Panc1 (cell line): ENCODE measurements around the gene SUPT6H. TPM values are rescaled to one million over a fixed set of nuclear protein-coding genes. Genes with fewer than 3 reads are reported as not detected.

ENCODE experiments used
- ATAC-seq: fragments of 200-7000 bp; cut with Tn5 transposase; 2 replicates; pipeline ENCODE4 v1.9.1; 2020; ENCODE audit warnings: mild to moderate bottlenecking, moderate library complexity
- BruUV-seq: library from RNA; stranded (reverse); fragments of 400-500 nt; replicated peaks from 2 replicates; lab custom pipeline; 2021; lab: Mats Ljungman, UMichigan
- CTCF ChIA-PET: fragments of 300-600 bp; sonication (Branson Sonifier 250); formaldehyde crosslinking; loops from one replicate; lab custom pipeline; 2022; ENCODE audit warnings: antibody characterized with exemption; lab: Charles Lee
- POLR2A ChIA-PET: fragments of 300-600 bp; sonication (Branson Sonifier 250); formaldehyde crosslinking; loops from one replicate; lab custom pipeline; 2022; ENCODE audit warnings: antibody characterized with exemption; lab: Charles Lee
- DNase-seq: peaks from one replicate; pipeline ENCODE4 v3.0.0-alpha.2; 2010; ENCODE audit warnings: low read depth, low spot score
- H3K27ac ChIP-seq: 2 replicates; pipeline ENCODE4 v1.5.1; 2011; ENCODE audit warnings: mild to moderate bottlenecking, low read length, inconsistent platforms
- H3K27me3 ChIP-seq: fragments of 200-500 bp; sonication (Bioruptor generic); 2 replicates; pipeline ENCODE4 v1.6.0; 2014; ENCODE audit warnings: low read length, inconsistent platforms; ENCODE audit not compliant: control insufficient read depth, insufficient read depth
- H3K36me3 ChIP-seq: fragments of 200-500 bp; sonication (Bioruptor generic); 2 replicates; pipeline ENCODE4 v1.5.1; 2014; ENCODE audit warnings: inconsistent platforms, mild to moderate bottlenecking, low read length, moderate library complexity; ENCODE audit not compliant: control insufficient read depth, insufficient read depth
- H3K4me1 ChIP-seq: 2 replicates; pipeline ENCODE4 v1.5.1; 2011; ENCODE audit warnings: inconsistent platforms, mild to moderate bottlenecking, low read length, moderate library complexity; ENCODE audit not compliant: control insufficient read depth, insufficient read depth
- H3K4me3 ChIP-seq, 2 experiments: 2 replicates each; pipeline ENCODE4 v1.5.1; 2011 to 2012; ENCODE audit warnings: low read depth in 2 of 2, low read length in 2 of 2, mild to moderate bottlenecking in 2 of 2, inconsistent platforms in 1 of 2, moderate library complexity in 1 of 2
- H3K9me3 ChIP-seq: fragments of 200-500 bp; sonication (Bioruptor generic); 2 replicates; pipeline ENCODE4 v1.5.1; 2014; ENCODE audit warnings: low read depth, mild to moderate bottlenecking, inconsistent platforms, low read length, moderate library complexity; ENCODE audit not compliant: control insufficient read depth, insufficient read depth
- POLR2AphosphoS5 ChIP-seq: IDR thresholded peaks from 2 replicates; pipeline ENCODE4 v1.6.1; 2012; ENCODE audit warnings: mild to moderate bottlenecking, low read depth, low read length, moderate library complexity
- SIN3A ChIP-seq: IDR thresholded peaks from 2 replicates; pipeline ENCODE4 v1.6.1; 2012; ENCODE audit warnings: low read depth, mild to moderate bottlenecking, low read length, moderate library complexity, borderline replicate concordance; ENCODE audit not compliant: insufficient read depth
- TCF7L2 ChIP-seq: IDR thresholded peaks from 2 replicates; pipeline ENCODE4 v1.6.1; 2011; ENCODE audit warnings: mild to moderate bottlenecking, low read depth, low read length, inconsistent platforms
- in situ Hi-C: cut with HindIII; loops from 2 replicates; pipeline ENCODE4 v1.10.0; 2016; ENCODE audit warnings: low sequenced_read_pairs, low pct_unique_long_range_greater_than_20kb
- intact Hi-C: fragments of 100-400 bp; cut with micrococcal nuclease; formaldehyde crosslinking; loops from one replicate; pipeline ENCODE4 v1.10.0; 2022; ENCODE audit not compliant: unreplicated experiment
- total RNA-seq: library from RNA; stranded (reverse); gene quantifications from one replicate; pipeline ENCODE4 v1.2.1, GENCODE V29; 2021; ENCODE audit not compliant: unreplicated experiment
- TF ChIP-seq, protein P1 (sequence below): fragments of 450-650 bp; IDR thresholded peaks from 2 replicates; pipeline ENCODE4 v1.5.1; 2017; ENCODE audit warnings: mild to moderate bottlenecking
- TF ChIP-seq, protein P2 (sequence below), 2 experiments: IDR thresholded peaks; 2 replicates each; pipeline ENCODE4 v1.6.1; 2011 to 2012; ENCODE audit warnings: low read depth in 2 of 2, control low read depth in 1 of 2, low read length in 1 of 2, mild to moderate bottlenecking in 1 of 2, moderate library complexity in 1 of 2; ENCODE audit not compliant: insufficient read depth in 1 of 2

Gene SUPT6H
- total RNA-seq, 1 experiment from 2014 or later = 108 TPM

DNA sequence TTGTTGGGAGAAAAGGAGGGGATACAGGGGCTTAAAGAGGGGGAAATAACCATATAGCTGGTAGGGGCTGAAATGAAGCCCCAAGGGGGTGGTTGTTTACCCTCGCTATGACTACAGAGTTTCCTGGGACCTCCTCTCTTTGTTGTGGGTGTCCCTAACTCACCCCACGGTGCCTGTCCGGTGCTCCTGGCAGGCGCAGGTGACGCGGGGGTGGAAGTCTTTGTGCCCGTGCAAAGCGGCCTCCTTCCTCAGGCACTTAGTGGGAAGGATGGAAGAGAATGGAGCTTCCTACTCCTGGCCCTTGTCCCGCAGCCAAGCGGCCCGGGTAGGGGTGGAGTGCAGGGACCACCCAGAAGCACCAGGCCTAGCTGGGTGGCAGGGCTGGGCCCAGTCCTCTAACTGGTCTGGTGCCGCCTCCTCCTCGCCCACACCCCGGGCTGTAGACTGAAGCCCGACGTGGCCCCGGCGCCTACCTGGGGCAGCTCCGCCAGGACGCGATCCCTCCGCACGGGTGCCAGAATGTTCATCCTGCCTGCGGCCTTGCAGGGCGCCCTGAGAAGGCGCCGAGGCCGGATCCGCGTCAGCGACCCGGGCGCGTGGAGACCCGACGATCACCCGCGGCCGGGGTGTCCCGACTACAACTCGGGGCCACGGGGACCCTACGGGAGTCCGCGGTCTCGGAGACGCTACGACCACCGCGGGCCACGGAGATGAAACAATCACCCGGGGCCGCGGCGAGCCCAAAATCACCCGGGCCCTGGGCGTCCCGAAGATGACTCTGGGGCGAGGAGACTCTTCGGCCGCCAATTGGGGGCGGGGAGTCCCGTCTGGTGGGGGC is 55.0 kb downstream of the SUPT6H start:
- in situ Hi-C loops (no loop called here), intact Hi-C loops (no loop called here)
- DNase-seq (no peak), ATAC-seq (no peak)
- Histone ChIP-seq H3K27me3 (no peaks in the 10 kb centered on the region), H3K4me3 (peak overlapping the region; percentile 58 to 88), H3K9me3 (no peaks in the 10 kb centered on the region), H3K36me3 (peaks cover 18% of the 10 kb centered on the region), H3K4me1 (peaks cover 38% of the 10 kb centered on the region), H3K27ac (peak overlapping the region; percentile 99)
- CTCF ChIA-PET = interaction anchor here (0.6 to 0.9 kb wide), 2 partner anchors 10 to 26 kb away, joined by 3 read pairs; no protein-coding TSS in a partner anchor
- no peak for TF ChIP-seq TCF7L2
- TF ChIP-seq SIN3A = no peak
- TF ChIP-seq, protein P1, sequence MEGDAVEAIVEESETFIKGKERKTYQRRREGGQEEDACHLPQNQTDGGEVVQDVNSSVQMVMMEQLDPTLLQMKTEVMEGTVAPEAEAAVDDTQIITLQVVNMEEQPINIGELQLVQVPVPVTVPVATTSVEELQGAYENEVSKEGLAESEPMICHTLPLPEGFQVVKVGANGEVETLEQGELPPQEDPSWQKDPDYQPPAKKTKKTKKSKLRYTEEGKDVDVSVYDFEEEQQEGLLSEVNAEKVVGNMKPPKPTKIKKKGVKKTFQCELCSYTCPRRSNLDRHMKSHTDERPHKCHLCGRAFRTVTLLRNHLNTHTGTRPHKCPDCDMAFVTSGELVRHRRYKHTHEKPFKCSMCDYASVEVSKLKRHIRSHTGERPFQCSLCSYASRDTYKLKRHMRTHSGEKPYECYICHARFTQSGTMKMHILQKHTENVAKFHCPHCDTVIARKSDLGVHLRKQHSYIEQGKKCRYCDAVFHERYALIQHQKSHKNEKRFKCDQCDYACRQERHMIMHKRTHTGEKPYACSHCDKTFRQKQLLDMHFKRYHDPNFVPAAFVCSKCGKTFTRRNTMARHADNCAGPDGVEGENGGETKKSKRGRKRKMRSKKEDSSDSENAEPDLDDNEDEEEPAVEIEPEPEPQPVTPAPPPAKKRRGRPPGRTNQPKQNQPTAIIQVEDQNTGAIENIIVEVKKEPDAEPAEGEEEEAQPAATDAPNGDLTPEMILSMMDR = no peak
- TF ChIP-seq, protein P2, sequence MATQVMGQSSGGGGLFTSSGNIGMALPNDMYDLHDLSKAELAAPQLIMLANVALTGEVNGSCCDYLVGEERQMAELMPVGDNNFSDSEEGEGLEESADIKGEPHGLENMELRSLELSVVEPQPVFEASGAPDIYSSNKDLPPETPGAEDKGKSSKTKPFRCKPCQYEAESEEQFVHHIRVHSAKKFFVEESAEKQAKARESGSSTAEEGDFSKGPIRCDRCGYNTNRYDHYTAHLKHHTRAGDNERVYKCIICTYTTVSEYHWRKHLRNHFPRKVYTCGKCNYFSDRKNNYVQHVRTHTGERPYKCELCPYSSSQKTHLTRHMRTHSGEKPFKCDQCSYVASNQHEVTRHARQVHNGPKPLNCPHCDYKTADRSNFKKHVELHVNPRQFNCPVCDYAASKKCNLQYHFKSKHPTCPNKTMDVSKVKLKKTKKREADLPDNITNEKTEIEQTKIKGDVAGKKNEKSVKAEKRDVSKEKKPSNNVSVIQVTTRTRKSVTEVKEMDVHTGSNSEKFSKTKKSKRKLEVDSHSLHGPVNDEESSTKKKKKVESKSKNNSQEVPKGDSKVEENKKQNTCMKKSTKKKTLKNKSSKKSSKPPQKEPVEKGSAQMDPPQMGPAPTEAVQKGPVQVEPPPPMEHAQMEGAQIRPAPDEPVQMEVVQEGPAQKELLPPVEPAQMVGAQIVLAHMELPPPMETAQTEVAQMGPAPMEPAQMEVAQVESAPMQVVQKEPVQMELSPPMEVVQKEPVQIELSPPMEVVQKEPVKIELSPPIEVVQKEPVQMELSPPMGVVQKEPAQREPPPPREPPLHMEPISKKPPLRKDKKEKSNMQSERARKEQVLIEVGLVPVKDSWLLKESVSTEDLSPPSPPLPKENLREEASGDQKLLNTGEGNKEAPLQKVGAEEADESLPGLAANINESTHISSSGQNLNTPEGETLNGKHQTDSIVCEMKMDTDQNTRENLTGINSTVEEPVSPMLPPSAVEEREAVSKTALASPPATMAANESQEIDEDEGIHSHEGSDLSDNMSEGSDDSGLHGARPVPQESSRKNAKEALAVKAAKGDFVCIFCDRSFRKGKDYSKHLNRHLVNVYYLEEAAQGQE (IDR thresholded peaks at IDR 0.05; ENCODE audit: insufficient read depth in 1 of 2, low read depth in 2 of 2, low read length in 1 of 2) = no peak
- TF ChIP-seq POLR2AphosphoS5 = no peak
- no TSS peak for BruUV-seq
- POLR2A ChIA-PET = no interaction called here

DNA sequence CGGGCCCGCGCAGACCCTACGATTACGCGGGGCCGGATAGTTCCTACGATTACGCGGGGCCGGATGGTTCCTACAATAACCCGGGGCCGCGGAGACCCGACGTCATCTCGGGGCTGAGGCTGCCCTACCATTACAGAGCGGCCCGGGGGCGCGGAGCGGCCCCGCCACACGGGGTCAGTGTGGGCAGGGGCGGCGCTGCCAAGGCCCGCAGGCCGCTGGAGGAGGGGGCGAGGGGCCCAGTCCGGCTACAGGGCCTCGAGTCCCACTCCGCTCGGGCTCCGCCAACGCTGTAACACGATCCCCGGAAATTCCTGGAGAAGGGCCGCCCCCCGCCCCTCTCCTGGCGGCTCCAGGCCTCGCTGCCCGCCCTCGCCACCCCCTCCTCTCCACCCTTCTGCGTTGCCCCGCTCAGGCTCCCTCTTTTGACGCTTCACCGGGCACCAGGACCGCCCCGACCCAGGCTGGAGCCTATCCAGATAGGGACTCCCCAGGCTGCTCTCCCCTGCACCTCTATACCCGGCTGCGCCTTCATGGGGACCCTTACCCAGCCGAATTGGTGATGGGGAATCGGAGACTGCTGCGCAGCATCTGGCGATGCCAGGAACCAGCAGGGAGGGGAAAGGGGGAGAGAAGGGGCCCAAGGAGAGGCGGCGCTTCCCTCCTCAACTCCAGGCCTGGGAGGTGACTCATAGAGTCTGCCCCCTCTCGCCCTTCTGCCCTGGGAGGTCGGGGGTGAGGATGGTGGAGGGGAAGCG is 55.8 kb downstream of the SUPT6H start, which contains the start of gene RAB34:
RAB34 (minus strand) TSS at position 291 of the 755 bp plus-strand sequence. CDS start 602 bp downstream, outside the sequence.
- intact Hi-C loops = no loop called here
- POLR2A ChIA-PET = no interaction called here
- CTCF ChIA-PET = no interaction called here
- no TSS peak for BruUV-seq
- peaks cover 22% of the 10 kb centered on the region for H3K36me3 ChIP-seq
- no peaks in the 10 kb centered on the region for H3K27me3 ChIP-seq
- in situ Hi-C loops = no loop called here
- peak within 1 kb of the TSS; percentile 58 to 88 for H3K4me3 ChIP-seq
- peak within 1 kb of the TSS; percentile 99 for H3K27ac ChIP-seq
- DNase-seq (no peak), ATAC-seq (peak; percentile 65)
- H3K4me1 ChIP-seq = peaks cover 37% of the 10 kb centered on the region
- TF ChIP-seq POLR2AphosphoS5 (peak; percentile 80), SIN3A (peak; percentile 90; the same call in 1 of the 2 replicates), TCF7L2 (no peak)
- TF ChIP-seq, protein P1 = peak; percentile 70
- H3K9me3 ChIP-seq = no peaks in the 10 kb centered on the region
